ENCODE results near the gene BEND4.

Gene BEND4

GRCh38 chr4:42101446-42101975 is 50.9 kb downstream of the BEND4 start:
- peak; percentile 8 for DNase-seq

GRCh38 chr4:42088386-42088785 is 64.1 kb downstream of the BEND4 start:
- DNase-seq, result no peak

DNA sequence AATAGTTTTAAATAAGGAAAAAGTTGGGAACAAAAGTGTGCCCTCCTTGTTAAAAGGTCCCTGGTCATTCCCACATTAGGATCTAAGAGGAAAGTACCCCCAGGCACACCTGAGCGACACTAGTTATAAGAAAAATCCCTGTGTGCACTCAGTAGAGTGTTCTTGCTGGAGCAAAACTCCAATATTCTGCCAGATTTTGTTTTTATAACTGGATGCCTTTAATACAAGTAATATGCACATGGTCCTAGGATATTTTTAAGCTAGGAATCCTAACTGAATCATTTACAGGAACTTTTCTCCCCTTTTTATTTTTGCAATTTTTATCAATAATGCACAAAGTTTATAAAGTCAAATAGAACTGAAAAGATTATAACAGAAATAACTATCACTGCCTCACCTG is 68.6 kb downstream of the BEND4 start:
- peak; percentile 21 for DNase-seq

GRCh38 chr4:42080306-42080705 is 72.1 kb downstream of the BEND4 start:
- no peak for DNase-seq

GRCh38 chr4:42078184-42078801 is 74.2 kb downstream of the BEND4 start:
- no peak for DNase-seq

GRCh38 chr4:42074294-42074693 is 78.2 kb downstream of the BEND4 start:
- no peak for DNase-seq

GRCh38 chr4:42070463-42070862 is 82.0 kb downstream of the BEND4 start:
- no peak for DNase-seq

DNA sequence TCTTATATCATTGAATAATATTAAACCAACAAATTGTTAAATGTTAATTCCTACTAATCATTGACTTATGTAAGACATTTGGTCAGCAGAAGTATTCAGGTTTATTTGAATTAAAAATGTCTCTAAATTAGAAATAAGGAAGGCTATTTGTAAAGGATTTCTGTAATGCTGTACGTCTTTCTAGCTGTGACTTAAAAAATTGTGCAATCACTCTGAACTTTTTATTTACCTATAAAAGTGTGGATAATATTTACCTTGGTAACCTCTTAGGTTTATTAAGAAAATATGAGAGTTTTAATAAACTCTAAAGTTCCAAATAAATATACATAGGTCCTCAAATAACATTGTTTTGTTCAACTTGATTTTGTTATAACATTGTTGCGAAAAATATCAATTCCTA is 85.2 kb downstream of the BEND4 start:
- DNase-seq, result no peak

GRCh38 chr4:42066402-42066801 is 86.1 kb downstream of the BEND4 start:
- no peak for DNase-seq

All from fibroblast of upper back skin (primary cell).